GM19467 (cell line): Measurements from ENCODE around the gene AKAP6.

ENCODE experiments used
- ATAC-seq: cut with Tn5 transposase; IDR thresholded peaks from one replicate; pipeline ENCODE4 v1.9.1; 2021; ENCODE audit warnings: mild to moderate bottlenecking, moderate library complexity; ENCODE audit not compliant: unreplicated experiment

The AKAP6 gene, protein sequence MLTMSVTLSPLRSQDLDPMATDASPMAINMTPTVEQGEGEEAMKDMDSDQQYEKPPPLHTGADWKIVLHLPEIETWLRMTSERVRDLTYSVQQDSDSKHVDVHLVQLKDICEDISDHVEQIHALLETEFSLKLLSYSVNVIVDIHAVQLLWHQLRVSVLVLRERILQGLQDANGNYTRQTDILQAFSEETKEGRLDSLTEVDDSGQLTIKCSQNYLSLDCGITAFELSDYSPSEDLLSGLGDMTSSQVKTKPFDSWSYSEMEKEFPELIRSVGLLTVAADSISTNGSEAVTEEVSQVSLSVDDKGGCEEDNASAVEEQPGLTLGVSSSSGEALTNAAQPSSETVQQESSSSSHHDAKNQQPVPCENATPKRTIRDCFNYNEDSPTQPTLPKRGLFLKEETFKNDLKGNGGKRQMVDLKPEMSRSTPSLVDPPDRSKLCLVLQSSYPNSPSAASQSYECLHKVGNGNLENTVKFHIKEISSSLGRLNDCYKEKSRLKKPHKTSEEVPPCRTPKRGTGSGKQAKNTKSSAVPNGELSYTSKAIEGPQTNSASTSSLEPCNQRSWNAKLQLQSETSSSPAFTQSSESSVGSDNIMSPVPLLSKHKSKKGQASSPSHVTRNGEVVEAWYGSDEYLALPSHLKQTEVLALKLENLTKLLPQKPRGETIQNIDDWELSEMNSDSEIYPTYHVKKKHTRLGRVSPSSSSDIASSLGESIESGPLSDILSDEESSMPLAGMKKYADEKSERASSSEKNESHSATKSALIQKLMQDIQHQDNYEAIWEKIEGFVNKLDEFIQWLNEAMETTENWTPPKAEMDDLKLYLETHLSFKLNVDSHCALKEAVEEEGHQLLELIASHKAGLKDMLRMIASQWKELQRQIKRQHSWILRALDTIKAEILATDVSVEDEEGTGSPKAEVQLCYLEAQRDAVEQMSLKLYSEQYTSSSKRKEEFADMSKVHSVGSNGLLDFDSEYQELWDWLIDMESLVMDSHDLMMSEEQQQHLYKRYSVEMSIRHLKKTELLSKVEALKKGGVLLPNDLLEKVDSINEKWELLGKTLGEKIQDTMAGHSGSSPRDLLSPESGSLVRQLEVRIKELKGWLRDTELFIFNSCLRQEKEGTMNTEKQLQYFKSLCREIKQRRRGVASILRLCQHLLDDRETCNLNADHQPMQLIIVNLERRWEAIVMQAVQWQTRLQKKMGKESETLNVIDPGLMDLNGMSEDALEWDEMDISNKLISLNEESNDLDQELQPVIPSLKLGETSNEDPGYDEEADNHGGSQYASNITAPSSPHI (N-terminal part only)

GRCh38 chr14:32329146-32329545, at the start of gene AKAP6:
TSS of gene AKAP6 (plus strand) at chr14:32329298. CDS start at chr14:32433494, 104,196 bp downstream.
- ATAC-seq = no peak

GRCh38 chr14:32286602-32287001, 42.5 kb upstream of the AKAP6 start:
- no peak for ATAC-seq

- no peak for ATAC-seq
Measured at GRCh38 chr14:32296366-32296765, 32.7 kb upstream of the AKAP6 start.

- no peak for ATAC-seq
Measured at GRCh38 chr14:32298346-32298745, 30.8 kb upstream of the AKAP6 start.

DNA sequence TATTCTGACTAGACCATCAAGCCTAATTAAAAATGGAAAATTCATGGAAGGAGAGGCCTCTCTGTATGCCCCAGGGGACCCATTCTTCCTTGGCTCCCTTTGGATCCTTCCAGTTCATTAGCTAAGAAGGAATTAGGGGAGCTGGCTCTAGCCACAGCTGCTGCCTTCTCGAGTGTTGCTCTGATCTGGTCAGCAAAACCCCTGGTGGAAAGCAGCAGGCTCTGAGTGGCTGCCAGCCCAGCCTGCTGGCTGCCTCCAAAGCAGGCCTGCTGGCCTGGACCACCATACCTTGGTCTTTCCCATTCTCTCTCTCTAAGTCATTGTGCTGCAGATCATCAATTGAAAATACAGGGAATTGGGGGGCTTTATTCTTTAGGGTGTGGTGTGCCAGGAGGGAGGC, 29.0 kb upstream of the AKAP6 start:
- no peak for ATAC-seq

GRCh38 chr14:32303865-32304264, 25.2 kb upstream of the AKAP6 start:
- ATAC-seq = no peak

- ATAC-seq = no peak
Measured at GRCh38 chr14:32304296-32304695, 24.8 kb upstream of the AKAP6 start.

DNA sequence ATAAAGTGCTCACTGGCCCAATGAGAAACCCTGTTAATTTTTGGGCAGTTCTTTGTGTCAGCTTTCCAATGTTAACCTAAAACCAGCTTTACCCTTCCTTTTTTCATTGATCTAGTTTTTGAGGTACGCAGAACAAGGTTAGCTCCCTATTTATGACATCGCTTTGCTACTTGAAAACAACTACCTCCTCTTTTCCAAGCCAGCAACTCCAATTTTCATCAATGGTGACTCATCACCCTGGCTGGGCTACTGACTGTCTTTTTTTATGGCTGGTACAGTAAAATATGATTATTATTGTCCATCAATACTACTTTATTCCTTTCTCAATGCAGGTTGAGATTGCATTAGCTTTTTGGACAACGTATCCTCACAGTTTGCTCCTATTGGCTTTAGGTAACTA, 22.5 kb upstream of the AKAP6 start:
- no peak for ATAC-seq

DNA sequence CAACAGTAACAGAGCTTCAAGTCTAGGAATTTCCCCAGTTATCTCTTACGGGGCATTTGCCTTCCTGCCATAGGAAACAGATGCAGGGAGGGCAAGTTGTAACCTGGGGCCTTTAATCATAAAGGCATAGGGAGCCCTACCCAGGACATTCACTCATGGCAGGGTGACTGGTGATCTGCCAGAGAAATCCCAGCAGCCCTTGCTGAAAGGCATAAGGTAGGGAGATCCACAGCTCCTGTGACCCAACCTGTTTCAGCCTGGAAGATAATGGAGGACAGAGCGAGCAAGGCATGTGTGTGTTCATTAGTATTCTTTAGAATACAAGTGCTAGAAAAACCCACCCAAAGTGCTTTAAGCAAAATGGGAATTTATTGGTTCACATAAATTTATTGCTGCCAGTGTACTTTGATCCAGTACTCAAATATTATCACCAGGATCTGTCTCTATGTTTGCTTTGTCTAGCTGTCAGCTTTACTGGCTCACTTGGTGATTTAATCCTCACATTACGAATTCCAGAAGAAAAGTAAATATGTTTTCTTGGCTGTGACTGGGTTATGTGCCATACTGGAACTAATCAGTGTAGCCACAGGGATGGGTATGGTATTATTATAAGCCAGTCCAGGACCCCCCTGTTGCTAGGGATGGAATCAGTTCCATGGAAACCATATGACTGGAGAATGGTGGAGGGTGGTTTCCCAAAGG, 21.1 kb upstream of the AKAP6 start:
- no peak for ATAC-seq

- no peak for ATAC-seq
Measured at GRCh38 chr14:32310876-32311275, 18.2 kb upstream of the AKAP6 start.

DNA sequence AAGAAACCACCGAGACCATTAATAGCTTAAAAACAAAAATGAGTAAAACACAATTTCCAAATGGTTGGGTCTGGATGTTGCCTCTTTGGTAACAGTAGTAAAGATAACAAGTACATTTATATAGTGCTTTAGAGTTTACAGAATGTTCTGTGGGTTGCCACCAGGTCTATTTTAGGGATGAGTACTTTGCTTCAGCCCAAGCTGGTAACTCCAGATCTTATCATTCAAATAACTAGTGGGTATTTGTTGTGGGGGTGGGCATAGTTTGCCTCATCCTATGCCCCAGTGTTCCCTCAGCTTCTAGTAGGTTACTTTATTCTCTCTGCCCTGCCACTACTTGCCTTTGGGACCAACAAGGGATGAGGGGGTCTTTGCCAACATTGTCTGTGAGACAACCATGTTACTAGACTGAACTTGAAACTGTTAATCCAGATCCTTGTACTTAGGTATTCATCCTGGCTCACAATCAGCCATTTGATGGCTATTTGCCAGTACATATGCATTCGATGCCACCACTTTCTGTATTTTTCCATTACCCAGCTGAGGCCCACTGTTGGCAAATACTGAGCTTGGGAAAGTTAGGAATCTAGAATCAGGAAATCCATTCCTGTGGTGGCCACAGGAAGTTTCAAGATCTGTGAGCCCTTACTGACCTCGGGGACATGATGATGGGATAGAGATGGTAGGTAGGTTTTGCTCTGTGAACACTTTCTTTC, 17.6 kb upstream of the AKAP6 start:
- ATAC-seq = no peak

- ATAC-seq = no peak
Measured at GRCh38 chr14:32312010-32312331, 17.1 kb upstream of the AKAP6 start.

- no peak for ATAC-seq
Measured at GRCh38 chr14:32313844-32314376, 15.2 kb upstream of the AKAP6 start.

DNA sequence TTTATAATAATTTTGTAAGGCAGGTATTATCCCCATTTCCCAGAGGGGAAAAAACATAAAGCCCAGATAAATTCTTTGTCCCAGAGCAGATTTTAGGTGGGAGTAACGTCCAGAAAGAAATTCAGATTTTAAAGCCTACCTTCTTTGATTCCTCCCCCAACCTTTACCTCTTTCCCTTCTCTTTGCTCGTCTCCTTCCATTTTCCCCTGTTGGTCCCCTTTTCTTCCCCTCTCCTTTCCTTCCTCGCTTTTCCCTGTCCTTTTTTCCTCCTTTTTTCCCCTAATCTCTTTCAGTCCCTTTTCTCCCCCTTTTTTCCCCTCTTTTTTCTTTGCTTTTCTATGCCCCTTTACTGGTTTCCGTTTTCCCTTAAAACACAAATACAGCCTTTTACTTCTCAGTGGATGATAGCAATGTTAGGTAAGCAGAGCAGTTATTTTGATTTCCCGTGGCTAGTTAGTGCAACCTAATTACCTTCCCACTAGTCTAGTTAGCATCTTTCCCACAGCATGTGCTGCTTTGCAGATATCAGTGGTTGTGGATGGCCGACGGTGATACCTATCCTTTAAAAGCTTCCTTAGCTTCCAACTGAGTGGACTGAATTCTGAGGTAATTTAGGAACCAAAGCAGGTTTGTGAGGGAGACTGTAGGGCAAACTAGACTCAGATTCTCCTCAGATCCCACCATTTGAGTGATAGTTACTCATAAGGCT, 10.9 kb upstream of the AKAP6 start:
- ATAC-seq = no peak

GRCh38 chr14:32319368-32320049, 9.6 kb upstream of the AKAP6 start:
- no peak for ATAC-seq

DNA sequence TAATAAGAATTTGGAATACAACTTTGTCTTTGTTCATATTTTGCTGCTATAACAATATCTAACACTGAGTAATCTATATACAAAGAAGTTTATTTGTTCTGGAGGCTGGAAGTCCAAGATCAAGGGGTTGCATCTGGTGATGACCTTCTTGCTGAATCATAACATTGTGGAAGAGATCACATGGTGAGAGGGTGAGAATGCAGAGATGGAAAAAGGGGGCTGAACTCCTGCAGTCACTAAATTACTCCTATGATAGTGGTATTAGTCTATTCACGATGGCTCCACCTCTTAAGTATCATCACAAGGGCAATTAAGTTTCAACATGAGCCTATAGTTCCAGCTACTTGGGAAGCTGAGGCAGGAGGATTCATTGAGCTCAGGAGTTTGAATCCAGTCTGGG, 4.5 kb upstream of the AKAP6 start:
- ATAC-seq = no peak

DNA sequence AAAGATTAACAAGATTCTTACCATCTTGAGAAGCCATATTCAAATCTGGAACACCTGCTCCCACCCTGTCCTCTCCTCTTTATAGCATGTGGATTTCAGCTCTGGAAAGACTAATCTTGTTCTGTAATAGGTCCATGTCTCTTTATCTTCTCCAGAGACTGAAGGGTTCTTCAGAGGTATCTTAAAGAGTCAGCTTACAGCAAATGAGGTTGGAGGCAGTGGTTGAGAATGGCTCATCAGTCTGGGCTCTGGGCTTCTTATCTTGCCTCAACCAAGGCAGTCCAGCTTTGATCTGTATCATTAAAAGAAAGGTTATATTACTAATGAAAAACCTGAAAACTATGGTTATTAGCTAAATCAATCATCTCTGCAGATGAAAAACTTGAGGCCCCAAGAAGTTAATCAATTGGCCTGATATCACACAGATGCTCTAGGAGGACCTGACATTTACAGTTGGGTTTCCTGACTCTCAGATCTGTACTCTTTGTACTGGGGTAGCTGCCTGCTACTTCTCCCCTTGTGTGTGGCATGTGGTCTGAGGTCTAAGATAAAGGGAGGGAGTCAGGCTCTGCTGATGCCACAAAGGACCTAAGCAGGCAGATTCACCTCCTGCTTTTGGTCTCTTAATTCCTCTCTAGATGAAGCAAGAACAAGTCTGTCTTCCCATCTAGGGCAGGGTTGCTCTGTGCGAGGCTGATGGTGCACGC, 1.7 kb upstream of the AKAP6 start:
- ATAC-seq = no peak

DNA sequence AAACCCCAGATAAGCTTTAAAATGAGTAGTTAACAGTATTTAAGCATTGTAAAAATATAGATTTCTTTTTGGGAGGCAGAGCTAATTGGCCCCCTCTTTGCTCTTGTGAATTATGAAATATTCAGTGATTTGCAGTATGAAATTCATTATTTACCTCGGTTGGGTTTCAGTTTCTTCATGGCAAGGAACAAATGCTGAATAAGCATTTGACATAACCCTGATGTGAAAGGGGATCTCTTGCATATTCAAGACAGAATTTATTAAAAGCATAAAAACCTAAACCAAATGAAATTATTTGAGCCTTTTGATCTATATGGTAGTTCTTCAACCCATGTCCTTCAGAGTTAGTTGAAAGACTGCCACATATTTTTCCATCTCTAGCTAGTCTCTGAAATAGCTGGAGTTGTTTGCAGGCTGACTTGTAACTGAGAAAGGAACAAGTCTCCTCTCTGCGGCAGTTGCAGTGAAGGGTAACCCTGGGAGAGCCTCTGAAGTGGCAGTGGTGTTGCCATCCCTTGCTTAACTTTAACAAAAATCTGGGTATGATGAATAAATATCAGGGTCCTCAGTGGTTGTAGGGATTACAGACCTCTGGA, 690 bp downstream of the AKAP6 start:
- ATAC-seq = no peak
